ENCODE results near the gene MARCHF5.

- TF ChIP-seq CTCF (IDR thresholded peaks at IDR 0.05): no peak
- no peak for TF ChIP-seq POLR2A (IDR thresholded peaks at IDR 0.05)
Observed at GRCh38 chr10:92241501-92241900, 49.5 kb upstream of the MARCHF5 start.

All from body of pancreas (tissue), 4 donors.